Endothelial cell of umbilical vein (primary cell): Measurements from ENCODE around the gene SCN1B. TPM values are rescaled to one million over a fixed set of nuclear protein-coding genes. Genes with fewer than 3 reads are reported as not detected.

Experiments used
- BruUV-seq: library from RNA; stranded (reverse); fragments of 400-500 nt; replicated peaks from 2 replicates; lab custom pipeline; 2021; lab: Mats Ljungman, UMichigan
- CTCF ChIA-PET: fragments of 300-600, 350-600 bp; sonication (Branson Sonifier 250); formaldehyde crosslinking; loops from one replicate; lab custom pipeline; 2021; ENCODE audit warnings: antibody characterized with exemption, inconsistent platforms; lab: Charles Lee
- POLR2A ChIA-PET: fragments of 300-600, 350-600 bp; sonication (Branson Sonifier 250); formaldehyde crosslinking; loops from one replicate; lab custom pipeline; 2021; ENCODE audit warnings: antibody characterized with exemption, inconsistent platforms; lab: Charles Lee
- DNase-seq: peaks from one replicate; pipeline ENCODE4 v3.0.0-alpha.2; 2011; ENCODE audit warnings: low read depth, low spot score
- FAIRE-seq: peaks from 2 replicates; lab custom pipeline; 2011; peaks lifted over from hg19 to GRCh38; lab: Jason Lieb, UNC
- H2AFZ ChIP-seq: 2 replicates; pipeline ENCODE4 v1.6.0; 2012; ENCODE audit warnings: low read depth, low read length, control low read depth, inconsistent platforms
- H3K27ac ChIP-seq: 2 replicates; pipeline ENCODE4 v1.5.1; 2011; ENCODE audit warnings: low read depth, mild to moderate bottlenecking, control low read depth, low read length, moderate library complexity; ENCODE audit not compliant: insufficient read depth
- H3K27me3 ChIP-seq, 2 experiments: 2 replicates each; pipeline versions ENCODE4 v1.6.0 to v1.6.1; 2011; ENCODE audit warnings: low read length in 2 of 2, mixed read lengths in 1 of 2; ENCODE audit not compliant: control insufficient read depth in 2 of 2, insufficient read depth in 2 of 2
- H3K36me3 ChIP-seq, 2 experiments: 2 replicates in 1 of 2; 3 replicates in 1 of 2; pipeline ENCODE4 v1.5.1; 2011; ENCODE audit warnings: low read length in 2 of 2, mild to moderate bottlenecking in 1 of 2, moderate library complexity in 1 of 2; ENCODE audit not compliant: control insufficient read depth in 2 of 2, insufficient read depth in 2 of 2; ENCODE audit errors: extremely low read depth in 1 of 2
- H3K4me1 ChIP-seq: 3 replicates; pipeline ENCODE4 v1.5.1; 2011; ENCODE audit warnings: mild to moderate bottlenecking, low read length; ENCODE audit not compliant: control insufficient read depth, insufficient read depth; ENCODE audit errors: extremely low read depth
- H3K4me2 ChIP-seq: 2 replicates; pipeline ENCODE4 v1.6.1; 2011; ENCODE audit warnings: low read length, control low read depth, mixed read lengths; ENCODE audit not compliant: insufficient read depth
- H3K4me3 ChIP-seq, 3 experiments: fragments of 200-600 bp in 1 of 3; sonication (generic), shearing (Covaris generic) in 1 of 3; replicated peaks in 1 of 3; 2 replicates each; pipeline ENCODE4 v1.5.1; 2011 to 2016; ENCODE audit warnings: control low read depth in 3 of 3, low read length in 3 of 3, mild to moderate bottlenecking in 2 of 3, inconsistent platforms in 1 of 3, low read depth in 1 of 3, moderate library complexity in 1 of 3; ENCODE audit not compliant: insufficient read depth in 1 of 3
- H3K79me2 ChIP-seq: 2 replicates; pipeline ENCODE4 v1.6.0; 2012; ENCODE audit warnings: low read length, inconsistent platforms; ENCODE audit not compliant: control insufficient read depth, insufficient read depth
- H3K9ac ChIP-seq: replicated peaks from 2 replicates; pipeline ENCODE3; 2011; ENCODE audit warnings: low read length, control low read depth; ENCODE audit not compliant: insufficient read depth; ENCODE audit errors: extremely low read depth
- H3K9me1 ChIP-seq: replicated peaks from 3 replicates; pipeline ENCODE4 v1.6.0; 2011; ENCODE audit warnings: mild to moderate bottlenecking, low read length; ENCODE audit not compliant: control insufficient read depth, insufficient read depth; ENCODE audit errors: extremely low read depth
- H3K9me3 ChIP-seq: replicated peaks from 2 replicates; pipeline ENCODE4 v1.5.1; 2012; ENCODE audit warnings: low read length, inconsistent platforms; ENCODE audit not compliant: control insufficient read depth, insufficient read depth
- H4K20me1 ChIP-seq: replicated peaks from 2 replicates; pipeline ENCODE3; 2011; ENCODE audit warnings: mild to moderate bottlenecking, low read length; ENCODE audit not compliant: control insufficient read depth, insufficient read depth; ENCODE audit errors: extremely low read depth
- CTCF ChIP-seq, 2 donors: IDR thresholded peaks; 1 replicate in 1 of 2; 2 replicates in 1 of 2; pipeline ENCODE4 v1.5.1; 2011; ENCODE audit warnings: low read length in 2 of 2, mild to moderate bottlenecking in 2 of 2, moderate library complexity in 2 of 2, control low read depth in 1 of 2, inconsistent platforms in 1 of 2, low read depth in 1 of 2; ENCODE audit not compliant: insufficient read depth in 1 of 2; ENCODE audit errors: extremely low read depth in 1 of 2
- EZH2 ChIP-seq: IDR thresholded peaks from 2 replicates; pipeline ENCODE4 v1.6.1; 2012; ENCODE audit warnings: borderline replicate concordance, low read depth, mild to moderate bottlenecking, moderate library complexity, low read length, inconsistent platforms; ENCODE audit not compliant: severe bottlenecking
- FOS ChIP-seq: IDR thresholded peaks from 2 replicates; pipeline ENCODE4 v1.6.1; 2011; ENCODE audit warnings: mild to moderate bottlenecking, low read length, moderate library complexity, borderline replicate concordance; ENCODE audit not compliant: insufficient read depth
- GATA2 ChIP-seq: IDR thresholded peaks from 2 replicates; pipeline ENCODE4 v1.7.0; 2011; ENCODE audit warnings: low read depth, mild to moderate bottlenecking, moderate library complexity, mixed read lengths, low read length; ENCODE audit not compliant: insufficient read length, insufficient read depth
- JUN ChIP-seq: IDR thresholded peaks from 2 replicates; pipeline ENCODE4 v1.6.1; 2011; ENCODE audit warnings: borderline replicate concordance, low read depth; ENCODE audit not compliant: insufficient read length, insufficient read depth
- MAX ChIP-seq: IDR thresholded peaks from 2 replicates; pipeline ENCODE4 v1.6.1; 2011; ENCODE audit not compliant: insufficient read depth, insufficient read length
- MYC ChIP-seq: IDR thresholded peaks from one replicate; pipeline ENCODE4 v1.6.1; 2011; ENCODE audit warnings: mild to moderate bottlenecking, low read depth, low read length
- POLR2A ChIP-seq: IDR thresholded peaks from 2 replicates; pipeline ENCODE4 v1.6.1; 2012; ENCODE audit warnings: low read depth, mild to moderate bottlenecking, control low read depth, low read length
- POLR2AphosphoS5 ChIP-seq: IDR thresholded peaks from 2 replicates; pipeline ENCODE4 v1.6.1; 2012; ENCODE audit warnings: low read depth, mild to moderate bottlenecking, control low read depth, low read length, moderate library complexity; ENCODE audit not compliant: insufficient read depth
- dilution Hi-C: fragments of 300-500 bp; cut with MboI; formaldehyde crosslinking; loops from one replicate; pipeline ENCODE4 v1.15.0; 2019; ENCODE audit warnings: low sequenced_read_pairs; ENCODE audit not compliant: extremely low pct_ligation_motif_present
- intact Hi-C: fragments of 100-400 bp; cut with micrococcal nuclease; formaldehyde crosslinking; loops from one replicate; pipeline ENCODE4 v1.10.0; 2022
- polyA plus RNA-seq, 4 experiments: library from polyadenylated mRNA; depleted of rRNA in 3 of 4; stranded (reverse) in 3 of 4; unstranded in 1 of 4; fragments of >200 nt; gene quantifications; 2 replicates each; pipeline versions ENCODE4 v1.2.1 to v1.2.3, GENCODE V29; 2011 to 2012; ENCODE audit warnings: missing spikeins in 1 of 4
- total RNA-seq: library from RNA; stranded (reverse); gene quantifications from 2 replicates; pipeline ENCODE4 v1.2.3, GENCODE V29; 2021

The SCN1B gene
- total and polyA plus RNA-seq, 2 donors (not counting 3 experiments of a cell fraction or from before 2014, with no cell fraction given) = 11.2 to 14.2 TPM

- Histone ChIP-seq H4K20me1 (no peaks in the 10 kb centered on the region), H2AFZ (no peak overlapping the region), H3K9me3 (no peaks in the 10 kb centered on the region), H3K9ac (no peak overlapping the region), H3K4me2 (no peak overlapping the region), H3K79me2 (no peaks in the 10 kb centered on the region), H3K27ac (no peak overlapping the region), H3K4me3 (no peak overlapping the region), H3K4me1 (peaks cover 23% of the 10 kb centered on the region), H3K27me3 (no peaks in the 10 kb centered on the region), H3K9me1 (no peaks in the 10 kb centered on the region), H3K36me3 (no peaks in the 10 kb centered on the region)
- no peak for TF ChIP-seq FOS
- TF ChIP-seq JUN = no peak
- no peak for TF ChIP-seq POLR2A
- DNase-seq (no peak), FAIRE-seq (no peak)
- no TSS peak for BruUV-seq
- intact Hi-C loops = no loop called here
- dilution Hi-C loops = no loop called here
- ChIA-PET CTCF (interaction anchor here (2.6 to 3.2 kb wide), 3 partner anchors 12 to 99 kb away, joined by 14 to 35 read pairs (median 35); no protein-coding TSS in a partner anchor), POLR2A (interaction anchor here (0.7 kb wide), 1 partner anchor 14 kb away, joined by 3 read pairs; no protein-coding TSS in a partner anchor)
Observed at GRCh38 chr19:35042056-35042730, 11.9 kb downstream of the SCN1B start.

- TF ChIP-seq CTCF (IDR thresholded peaks at IDR 0.05; ENCODE audit: extremely low read depth in 1 of 2, insufficient read depth in 1 of 2, low read depth in 1 of 2, low read length in 2 of 2) = no peak
- no peak for TF ChIP-seq GATA2
- TF ChIP-seq POLR2AphosphoS5 = no peak
- TF ChIP-seq POLR2A = no peak
- TF ChIP-seq FOS = no peak
- no peak for TF ChIP-seq MAX
- no peak for TF ChIP-seq JUN
- TF ChIP-seq EZH2 = no peak
- no peak for TF ChIP-seq MYC
- dilution Hi-C loops = no loop called here
- DNase-seq (no peak), FAIRE-seq (no peak)
- no peaks in the 10 kb centered on the region for H3K79me2 ChIP-seq
- CTCF ChIA-PET = interaction anchor here (0.7 to 3.2 kb wide), 10 partner anchors 11 to 251 kb away, joined by 3 to 35 read pairs (median 14); no protein-coding TSS in a partner anchor
- H4K20me1 ChIP-seq = no peaks in the 10 kb centered on the region
- POLR2A ChIA-PET = interaction anchor here (0.7 kb wide), 1 partner anchor 15 kb away, joined by 3 read pairs; no protein-coding TSS in a partner anchor
- H3K4me2 ChIP-seq = no peak overlapping the region
- no TSS peak for BruUV-seq
- H3K27ac ChIP-seq = no peak overlapping the region
- H2AFZ ChIP-seq = no peak overlapping the region
- no peaks in the 10 kb centered on the region for H3K36me3 ChIP-seq
- H3K9ac ChIP-seq = no peak overlapping the region
- no peaks in the 10 kb centered on the region for H3K9me3 ChIP-seq
- H3K9me1 ChIP-seq = no peaks in the 10 kb centered on the region
- no peaks in the 10 kb centered on the region for H3K27me3 ChIP-seq
- H3K4me3 ChIP-seq = no peak overlapping the region
- intact Hi-C loops = no loop called here
- H3K4me1 ChIP-seq = peaks cover 14% of the 10 kb centered on the region
Observed at GRCh38 chr19:35042954-35043604, 12.8 kb downstream of the SCN1B start.
